ENCODE data around the gene SBF2. TPM values are rescaled to one million over a fixed set of nuclear protein-coding genes. Genes with fewer than 3 reads are reported as not detected.
A peak's percentile ranks its signal among the peaks of the same experiment; 100 is the strongest.

SBF2 gene
- total RNA-seq, 1 donor from 2014 or later: 44.9 TPM

DNA sequence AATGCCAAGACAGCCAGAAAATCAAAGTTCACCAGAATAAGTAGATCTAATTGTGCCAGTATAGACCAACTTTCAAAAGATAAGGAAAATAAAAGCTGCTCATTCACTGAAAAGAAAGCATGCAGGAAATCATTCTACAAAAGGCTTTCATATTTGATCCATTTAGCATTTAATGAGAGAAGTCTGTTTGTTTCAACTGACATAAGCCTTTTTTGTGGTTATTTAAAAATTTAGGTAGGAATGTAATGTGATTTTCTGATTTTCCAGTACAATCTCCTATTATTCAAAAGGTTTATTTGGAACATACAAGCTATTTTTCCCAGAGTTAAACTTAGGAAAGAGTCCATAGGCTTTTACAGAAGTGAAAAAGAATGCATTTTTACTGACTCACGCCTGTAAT, 92.7 kb downstream of the SBF2 start:
- Mint-ChIP-seq H3K4me3 (ENCODE audit: low read depth) (no peak overlapping the region), H3K9me3 (ENCODE audit: low read depth) (peaks cover 16% of the 10 kb centered on the region)

DNA sequence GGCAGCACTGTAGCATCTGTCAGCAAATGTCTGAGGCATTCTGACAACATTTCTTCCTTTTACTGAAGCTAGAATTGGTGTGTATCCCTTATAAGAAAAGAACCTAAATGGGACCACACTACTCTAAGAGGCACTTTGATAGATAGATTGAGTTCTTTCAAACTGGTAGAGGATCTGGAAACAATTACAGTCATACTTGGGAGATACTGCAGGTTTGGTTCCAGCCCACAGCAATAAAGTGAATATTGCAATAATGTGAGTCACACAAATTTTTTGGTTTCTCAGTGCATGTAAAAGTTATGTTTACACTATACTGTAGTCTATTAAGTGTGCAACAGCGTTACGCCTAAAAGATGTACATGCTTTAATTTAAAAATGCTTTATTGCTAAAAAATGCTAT, 96.9 kb downstream of the SBF2 start:
- Mint-ChIP-seq H3K9me3 (ENCODE audit: low read depth) (peaks cover 1% of the 10 kb centered on the region), H3K36me3 (ENCODE audit: insufficient read depth) (peaks cover 5% of the 10 kb centered on the region), H3K4me1 (ENCODE audit: low read depth) (no peaks in the 10 kb centered on the region), H3K27ac (no peak overlapping the region), H3K27me3 (no peaks in the 10 kb centered on the region), H3K4me3 (ENCODE audit: low read depth) (no peak overlapping the region)
- no peak for DNase-seq (ENCODE audit: low spot score, unreplicated experiment)
- TF ChIP-seq, protein P1, sequence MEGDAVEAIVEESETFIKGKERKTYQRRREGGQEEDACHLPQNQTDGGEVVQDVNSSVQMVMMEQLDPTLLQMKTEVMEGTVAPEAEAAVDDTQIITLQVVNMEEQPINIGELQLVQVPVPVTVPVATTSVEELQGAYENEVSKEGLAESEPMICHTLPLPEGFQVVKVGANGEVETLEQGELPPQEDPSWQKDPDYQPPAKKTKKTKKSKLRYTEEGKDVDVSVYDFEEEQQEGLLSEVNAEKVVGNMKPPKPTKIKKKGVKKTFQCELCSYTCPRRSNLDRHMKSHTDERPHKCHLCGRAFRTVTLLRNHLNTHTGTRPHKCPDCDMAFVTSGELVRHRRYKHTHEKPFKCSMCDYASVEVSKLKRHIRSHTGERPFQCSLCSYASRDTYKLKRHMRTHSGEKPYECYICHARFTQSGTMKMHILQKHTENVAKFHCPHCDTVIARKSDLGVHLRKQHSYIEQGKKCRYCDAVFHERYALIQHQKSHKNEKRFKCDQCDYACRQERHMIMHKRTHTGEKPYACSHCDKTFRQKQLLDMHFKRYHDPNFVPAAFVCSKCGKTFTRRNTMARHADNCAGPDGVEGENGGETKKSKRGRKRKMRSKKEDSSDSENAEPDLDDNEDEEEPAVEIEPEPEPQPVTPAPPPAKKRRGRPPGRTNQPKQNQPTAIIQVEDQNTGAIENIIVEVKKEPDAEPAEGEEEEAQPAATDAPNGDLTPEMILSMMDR (IDR thresholded peaks at IDR 0.05; ENCODE audit: unreplicated experiment): no peak

More for the DNA sequence above, 92.7 kb downstream of the SBF2 start:
- DNase-seq (ENCODE audit: low spot score, unreplicated experiment): no peak
- peaks cover 1% of the 10 kb centered on the region for H3K4me1 Mint-ChIP-seq (ENCODE audit: low read depth)
- peaks cover 12% of the 10 kb centered on the region for H3K36me3 Mint-ChIP-seq (ENCODE audit: insufficient read depth)
- H3K27ac Mint-ChIP-seq: no peak overlapping the region
- TF ChIP-seq, protein P1 (IDR thresholded peaks at IDR 0.05; ENCODE audit: unreplicated experiment): no peak
- H3K27me3 Mint-ChIP-seq: no peaks in the 10 kb centered on the region

DNA sequence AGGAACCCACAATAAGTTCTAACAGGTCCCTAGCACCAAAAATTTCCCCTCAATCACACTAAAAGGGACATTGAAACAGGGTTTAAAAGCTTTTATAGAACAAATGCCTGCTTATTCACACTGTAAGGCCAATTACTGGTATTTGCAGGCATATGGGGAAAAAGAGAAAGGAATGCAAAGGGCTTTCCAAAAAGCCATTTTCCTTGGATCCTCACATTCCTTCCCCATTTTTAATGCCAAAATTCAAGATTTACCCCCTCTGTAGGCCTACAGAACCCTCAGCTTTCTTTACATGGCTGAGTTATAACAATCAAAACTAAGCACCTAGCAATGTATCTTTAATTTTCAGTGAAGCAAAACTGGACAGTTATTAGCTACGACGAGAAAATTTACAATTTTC, 102.0 kb downstream of the SBF2 start:
- Mint-ChIP-seq H3K27me3 (no peaks in the 10 kb centered on the region), H3K4me3 (ENCODE audit: low read depth) (no peak overlapping the region), H3K27ac (no peak overlapping the region), H3K36me3 (ENCODE audit: insufficient read depth) (peaks cover 4% of the 10 kb centered on the region), H3K9me3 (ENCODE audit: low read depth) (no peaks in the 10 kb centered on the region), H3K4me1 (ENCODE audit: low read depth) (peaks cover 6% of the 10 kb centered on the region)
- TF ChIP-seq, protein P1 (IDR thresholded peaks at IDR 0.05; ENCODE audit: unreplicated experiment): no peak
- DNase-seq (ENCODE audit: low spot score, unreplicated experiment): no peak

DNA sequence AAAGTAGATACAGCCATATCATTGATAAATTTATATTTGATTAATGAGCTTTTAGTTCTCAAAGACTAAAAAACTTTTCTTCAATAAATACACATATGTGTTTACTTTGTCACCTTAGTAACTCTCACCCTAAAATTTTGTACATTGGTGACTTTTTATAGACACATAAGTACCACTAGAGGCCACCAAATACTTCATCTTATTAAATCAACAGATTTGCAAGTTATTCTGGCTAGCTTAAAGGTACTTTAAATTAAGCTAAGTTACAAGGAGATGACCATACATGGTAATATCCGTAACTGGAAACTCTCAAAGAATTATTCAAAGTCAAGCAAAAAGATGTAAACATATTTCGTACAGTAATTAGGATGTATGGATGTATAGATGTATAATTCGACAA, 112.2 kb downstream of the SBF2 start:
- H3K27me3 Mint-ChIP-seq: no peaks in the 10 kb centered on the region
- TF ChIP-seq, protein P1 (IDR thresholded peaks at IDR 0.05; ENCODE audit: unreplicated experiment): peak; percentile 42
- H3K27ac Mint-ChIP-seq: peak overlapping the region; percentile 55
- no peak for DNase-seq (ENCODE audit: low spot score, unreplicated experiment)
- peaks cover 4% of the 10 kb centered on the region for H3K4me1 Mint-ChIP-seq (ENCODE audit: low read depth)
- peaks cover 8% of the 10 kb centered on the region for H3K36me3 Mint-ChIP-seq (ENCODE audit: insufficient read depth)
- peaks cover 5% of the 10 kb centered on the region for H3K9me3 Mint-ChIP-seq (ENCODE audit: low read depth)
- no peak overlapping the region for H3K4me3 Mint-ChIP-seq (ENCODE audit: low read depth)

DNA sequence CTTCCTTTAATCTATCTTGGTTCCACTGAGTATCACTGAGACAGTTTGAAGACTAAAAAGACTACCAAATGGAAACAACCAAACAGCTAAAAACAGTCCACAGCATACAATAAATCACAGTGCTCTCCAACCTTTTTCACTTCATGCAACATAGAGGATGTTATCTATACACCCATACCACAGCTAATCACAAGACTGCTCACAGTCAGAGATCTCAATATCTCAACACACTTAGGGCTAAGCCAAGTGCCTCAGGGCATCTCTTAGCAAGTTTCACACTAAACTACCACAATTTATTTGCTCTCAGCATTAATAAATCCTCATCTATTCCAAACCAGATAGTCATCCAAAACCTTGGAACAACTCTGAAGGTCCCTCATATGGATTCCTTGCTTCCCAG, 129.4 kb downstream of the SBF2 start:
- DNase-seq (ENCODE audit: low spot score, unreplicated experiment): no peak
- H3K4me3 Mint-ChIP-seq (ENCODE audit: low read depth): no peak overlapping the region
- H3K4me1 Mint-ChIP-seq (ENCODE audit: low read depth): peaks cover 2% of the 10 kb centered on the region
- no peak overlapping the region for H3K27ac Mint-ChIP-seq
- TF ChIP-seq, protein P1 (IDR thresholded peaks at IDR 0.05; ENCODE audit: unreplicated experiment): no peak
- no peaks in the 10 kb centered on the region for H3K36me3 Mint-ChIP-seq (ENCODE audit: insufficient read depth)
- peaks cover 3% of the 10 kb centered on the region for H3K9me3 Mint-ChIP-seq (ENCODE audit: low read depth)
- H3K27me3 Mint-ChIP-seq: no peaks in the 10 kb centered on the region
